ENCODE data around the gene CPLANE1. TPM values are rescaled to one million over a fixed set of nuclear protein-coding genes. Genes with fewer than 3 reads are reported as not detected.

The CPLANE1 gene
- total RNA-seq, 1 donor from 2014 or later: 14.0 TPM

DNA sequence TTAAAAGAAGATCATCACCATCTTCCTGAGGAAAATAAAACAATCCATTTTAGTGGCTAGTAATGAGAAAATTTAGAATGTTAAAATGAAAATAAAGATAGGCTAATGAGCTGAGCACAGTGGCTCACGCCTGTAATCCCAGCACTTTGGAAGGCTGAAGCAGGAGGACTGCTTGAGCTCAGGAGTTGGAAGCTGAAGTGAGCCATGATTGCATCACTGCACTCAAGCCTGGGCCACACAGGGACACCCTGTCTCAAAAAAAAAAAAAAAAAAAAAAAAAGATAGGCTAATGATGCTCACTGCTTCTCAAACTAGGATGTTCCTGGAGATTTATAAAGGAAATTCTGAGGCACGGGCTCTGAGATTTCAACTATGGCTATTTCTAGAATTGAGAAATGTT, 50.3 kb downstream of the CPLANE1 start:
- Histone ChIP-seq H3K4me3 (ENCODE audit: low read depth, low read length) (no peak overlapping the region), H3K27me3 (ENCODE audit: control insufficient read depth, insufficient read depth, low read length) (no peaks in the 10 kb centered on the region), H3K36me3 (ENCODE audit: control insufficient read depth, insufficient read depth, low read length) (no peaks in the 10 kb centered on the region)
- DNase-seq (ENCODE audit: low read depth): no peak
- TF ChIP-seq, protein P1, sequence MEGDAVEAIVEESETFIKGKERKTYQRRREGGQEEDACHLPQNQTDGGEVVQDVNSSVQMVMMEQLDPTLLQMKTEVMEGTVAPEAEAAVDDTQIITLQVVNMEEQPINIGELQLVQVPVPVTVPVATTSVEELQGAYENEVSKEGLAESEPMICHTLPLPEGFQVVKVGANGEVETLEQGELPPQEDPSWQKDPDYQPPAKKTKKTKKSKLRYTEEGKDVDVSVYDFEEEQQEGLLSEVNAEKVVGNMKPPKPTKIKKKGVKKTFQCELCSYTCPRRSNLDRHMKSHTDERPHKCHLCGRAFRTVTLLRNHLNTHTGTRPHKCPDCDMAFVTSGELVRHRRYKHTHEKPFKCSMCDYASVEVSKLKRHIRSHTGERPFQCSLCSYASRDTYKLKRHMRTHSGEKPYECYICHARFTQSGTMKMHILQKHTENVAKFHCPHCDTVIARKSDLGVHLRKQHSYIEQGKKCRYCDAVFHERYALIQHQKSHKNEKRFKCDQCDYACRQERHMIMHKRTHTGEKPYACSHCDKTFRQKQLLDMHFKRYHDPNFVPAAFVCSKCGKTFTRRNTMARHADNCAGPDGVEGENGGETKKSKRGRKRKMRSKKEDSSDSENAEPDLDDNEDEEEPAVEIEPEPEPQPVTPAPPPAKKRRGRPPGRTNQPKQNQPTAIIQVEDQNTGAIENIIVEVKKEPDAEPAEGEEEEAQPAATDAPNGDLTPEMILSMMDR (IDR thresholded peaks at IDR 0.05; ENCODE audit: insufficient read depth, low read length, poor library complexity, severe bottlenecking): no peak

DNA sequence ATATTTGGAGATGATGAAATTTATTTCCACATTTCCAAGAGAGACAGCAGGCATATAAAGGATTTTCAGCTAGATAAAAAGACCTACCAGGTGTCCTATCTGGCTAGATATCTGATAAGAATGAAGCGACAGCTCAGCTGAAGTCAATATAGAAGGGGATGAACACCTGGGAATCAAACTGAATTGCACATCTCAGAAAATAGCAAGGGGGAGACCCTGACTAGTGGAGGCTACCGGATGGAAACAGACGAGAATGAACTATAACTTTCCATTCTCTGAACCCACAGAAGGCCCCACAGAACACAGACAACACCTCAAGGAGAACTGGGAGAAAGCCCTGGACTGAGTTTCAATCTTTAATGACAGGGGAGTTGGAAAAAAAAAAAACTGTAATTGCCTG, 51.1 kb downstream of the CPLANE1 start:
- no peaks in the 10 kb centered on the region for H3K36me3 ChIP-seq (ENCODE audit: control insufficient read depth, insufficient read depth, low read length)
- no peaks in the 10 kb centered on the region for H3K27me3 ChIP-seq (ENCODE audit: control insufficient read depth, insufficient read depth, low read length)
- no peak overlapping the region for H3K4me3 ChIP-seq (ENCODE audit: low read depth, low read length)
- DNase-seq (ENCODE audit: low read depth): no peak
- TF ChIP-seq, protein P1 (IDR thresholded peaks at IDR 0.05; ENCODE audit: insufficient read depth, low read length, poor library complexity, severe bottlenecking): no peak

- TF ChIP-seq, protein P1 (IDR thresholded peaks at IDR 0.05; ENCODE audit: insufficient read depth, low read length, poor library complexity, severe bottlenecking): no peak
- Histone ChIP-seq H3K27me3 (ENCODE audit: control insufficient read depth, insufficient read depth, low read length) (no peaks in the 10 kb centered on the region), H3K4me3 (ENCODE audit: low read depth, low read length) (no peak overlapping the region), H3K36me3 (ENCODE audit: control insufficient read depth, insufficient read depth, low read length) (no peaks in the 10 kb centered on the region)
- no peak for DNase-seq (ENCODE audit: low read depth)
These were observed 51.7 kb downstream of the CPLANE1 start for GRCh38 chr5:37197340-37198050.

- Histone ChIP-seq H3K4me3 (ENCODE audit: low read depth, low read length) (no peak overlapping the region), H3K27me3 (ENCODE audit: control insufficient read depth, insufficient read depth, low read length) (no peaks in the 10 kb centered on the region), H3K36me3 (ENCODE audit: control insufficient read depth, insufficient read depth, low read length) (no peaks in the 10 kb centered on the region)
- DNase-seq (ENCODE audit: low read depth): no peak
- TF ChIP-seq, protein P1 (IDR thresholded peaks at IDR 0.05; ENCODE audit: insufficient read depth, low read length, poor library complexity, severe bottlenecking): no peak
These were observed 58.6 kb downstream of the CPLANE1 start for GRCh38 chr5:37190592-37190991.

- TF ChIP-seq, protein P1 (IDR thresholded peaks at IDR 0.05; ENCODE audit: insufficient read depth, low read length, poor library complexity, severe bottlenecking): no peak
- H3K4me3 ChIP-seq (ENCODE audit: low read depth, low read length): no peak overlapping the region
- DNase-seq (ENCODE audit: low read depth): no peak
- no peaks in the 10 kb centered on the region for H3K36me3 ChIP-seq (ENCODE audit: control insufficient read depth, insufficient read depth, low read length)
- no peaks in the 10 kb centered on the region for H3K27me3 ChIP-seq (ENCODE audit: control insufficient read depth, insufficient read depth, low read length)
These were observed 59.8 kb downstream of the CPLANE1 start for GRCh38 chr5:37189355-37189754.

DNA sequence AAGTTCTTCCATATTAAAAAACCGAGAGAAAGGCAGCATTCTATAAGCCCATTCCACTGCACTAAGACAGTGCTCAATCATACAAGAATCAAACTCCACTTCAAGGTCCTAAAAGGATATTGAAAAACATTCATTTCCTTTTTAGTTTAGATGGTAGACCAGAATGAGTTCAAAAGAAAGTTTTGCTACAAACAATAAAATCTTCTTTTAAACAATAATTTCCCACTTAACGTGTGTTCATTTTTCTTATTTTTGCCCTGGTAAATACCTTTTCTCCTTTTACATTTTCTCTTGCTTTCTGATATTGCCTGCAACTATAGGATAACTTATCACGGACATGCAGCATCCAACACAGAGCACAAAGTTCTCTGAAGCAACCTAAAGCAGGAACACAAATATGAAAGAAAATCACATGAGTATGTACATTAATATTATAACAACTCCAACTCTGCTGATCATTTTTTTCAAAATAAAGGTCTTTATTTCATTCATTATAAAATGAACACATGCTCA, 61.7 kb downstream of the CPLANE1 start:
- H3K36me3 ChIP-seq (ENCODE audit: control insufficient read depth, insufficient read depth, low read length): no peaks in the 10 kb centered on the region
- TF ChIP-seq, protein P1 (IDR thresholded peaks at IDR 0.05; ENCODE audit: insufficient read depth, low read length, poor library complexity, severe bottlenecking): no peak

More for the DNA sequence above, 61.7 kb downstream of the CPLANE1 start:
- DNase-seq (ENCODE audit: low read depth): no peak
- H3K4me3 ChIP-seq (ENCODE audit: low read depth, low read length): no peak overlapping the region
- H3K27me3 ChIP-seq (ENCODE audit: control insufficient read depth, insufficient read depth, low read length): no peaks in the 10 kb centered on the region

Data from kidney epithelial cell (primary cell).